C4-2B (cell line): Measurements from ENCODE around the gene ACSL3.

Source experiments
- H3K27ac ChIP-seq: fragments of 450-650 bp; 2 replicates; pipeline ENCODE4 v1.5.1; 2017
- ZFX ChIP-seq: fragments of 450-650 bp; IDR thresholded peaks from 2 replicates; pipeline ENCODE4 v1.6.1; 2017
- TF ChIP-seq, protein P1 (sequence below): fragments of 450-650 bp; conservative IDR thresholded peaks from 2 replicates; pipeline ENCODE4 v1.5.1; 2017; ENCODE audit warnings: mild to moderate bottlenecking

Gene ACSL3

DNA sequence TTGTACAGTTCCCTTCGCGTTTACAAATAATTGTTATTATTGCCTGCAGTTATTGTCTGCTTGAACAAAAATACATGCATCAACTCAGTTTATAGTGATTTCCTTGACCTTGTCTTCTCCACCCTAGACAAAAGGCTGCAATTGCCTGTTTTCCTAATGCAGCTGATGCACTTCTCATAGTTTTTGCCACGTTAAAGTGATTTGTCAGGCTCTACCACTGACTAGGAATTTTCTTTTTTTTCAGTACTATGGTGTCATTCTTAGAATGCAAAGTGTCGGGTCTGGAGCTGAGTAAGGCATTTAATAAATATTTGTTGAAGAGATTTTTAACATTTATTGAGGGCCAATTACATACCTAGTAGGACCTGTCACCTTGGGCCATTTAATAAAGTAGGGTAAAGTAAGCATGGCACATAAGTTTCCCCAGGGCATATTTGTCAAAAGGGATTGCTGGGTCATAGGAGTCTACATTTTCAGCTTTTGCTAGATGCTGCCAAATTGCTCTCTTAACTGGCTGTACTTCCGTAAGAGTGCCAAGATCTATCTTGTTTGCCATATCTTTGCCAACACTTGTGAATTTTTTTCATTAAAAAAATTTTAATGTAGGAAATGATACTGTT is 24.1 kb downstream of the ACSL3 start:
- TF ChIP-seq, protein P1, sequence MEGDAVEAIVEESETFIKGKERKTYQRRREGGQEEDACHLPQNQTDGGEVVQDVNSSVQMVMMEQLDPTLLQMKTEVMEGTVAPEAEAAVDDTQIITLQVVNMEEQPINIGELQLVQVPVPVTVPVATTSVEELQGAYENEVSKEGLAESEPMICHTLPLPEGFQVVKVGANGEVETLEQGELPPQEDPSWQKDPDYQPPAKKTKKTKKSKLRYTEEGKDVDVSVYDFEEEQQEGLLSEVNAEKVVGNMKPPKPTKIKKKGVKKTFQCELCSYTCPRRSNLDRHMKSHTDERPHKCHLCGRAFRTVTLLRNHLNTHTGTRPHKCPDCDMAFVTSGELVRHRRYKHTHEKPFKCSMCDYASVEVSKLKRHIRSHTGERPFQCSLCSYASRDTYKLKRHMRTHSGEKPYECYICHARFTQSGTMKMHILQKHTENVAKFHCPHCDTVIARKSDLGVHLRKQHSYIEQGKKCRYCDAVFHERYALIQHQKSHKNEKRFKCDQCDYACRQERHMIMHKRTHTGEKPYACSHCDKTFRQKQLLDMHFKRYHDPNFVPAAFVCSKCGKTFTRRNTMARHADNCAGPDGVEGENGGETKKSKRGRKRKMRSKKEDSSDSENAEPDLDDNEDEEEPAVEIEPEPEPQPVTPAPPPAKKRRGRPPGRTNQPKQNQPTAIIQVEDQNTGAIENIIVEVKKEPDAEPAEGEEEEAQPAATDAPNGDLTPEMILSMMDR: no peak
- no peak for TF ChIP-seq ZFX
- no peak overlapping the region for H3K27ac ChIP-seq

- TF ChIP-seq, protein P1: no peak
- no peak for TF ChIP-seq ZFX
- H3K27ac ChIP-seq: no peak overlapping the region
Observed at GRCh38 chr2:222887124-222887523, 26.3 kb downstream of the ACSL3 start.

- TF ChIP-seq ZFX: no peak
- TF ChIP-seq, protein P1: no peak
- H3K27ac ChIP-seq: no peak overlapping the region
Observed at GRCh38 chr2:222888716-222889115, 27.9 kb downstream of the ACSL3 start.

- no peak for TF ChIP-seq ZFX
- TF ChIP-seq, protein P1: no peak
- H3K27ac ChIP-seq: no peak overlapping the region
Observed at GRCh38 chr2:222891890-222892289, 31.1 kb downstream of the ACSL3 start.

- no peak for TF ChIP-seq ZFX
- TF ChIP-seq, protein P1: no peak
- H3K27ac ChIP-seq: no peak overlapping the region
Observed at GRCh38 chr2:222892321-222892720, 31.5 kb downstream of the ACSL3 start.

- no peak overlapping the region for H3K27ac ChIP-seq
- TF ChIP-seq ZFX: no peak
- TF ChIP-seq, protein P1: no peak
Observed at GRCh38 chr2:222892761-222893160, 31.9 kb downstream of the ACSL3 start.

DNA sequence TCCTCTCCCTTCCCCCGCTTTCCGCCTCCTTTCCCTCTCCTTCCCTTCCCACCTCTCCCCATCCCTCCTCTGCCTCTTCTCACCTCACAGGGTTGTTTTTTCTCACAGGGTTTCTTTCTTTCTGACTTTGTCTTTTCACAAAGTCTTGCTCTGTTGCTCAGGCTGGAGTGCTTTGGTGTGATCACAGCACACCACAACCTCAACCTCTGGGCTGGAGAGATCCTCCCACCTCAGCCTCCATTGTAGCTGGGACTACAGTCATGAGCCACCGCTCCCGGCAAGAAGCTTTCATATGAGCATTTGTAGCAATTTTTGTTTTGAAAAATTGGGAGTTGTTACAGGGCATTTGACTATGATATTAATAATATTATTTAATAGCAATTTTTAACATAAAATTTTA is 32.9 kb downstream of the ACSL3 start:
- H3K27ac ChIP-seq: no peak overlapping the region
- no peak for TF ChIP-seq ZFX
- TF ChIP-seq, protein P1: no peak
